ENCODE results near the gene LATS2. TPM values are rescaled to one million over a fixed set of nuclear protein-coding genes. Genes with fewer than 3 reads are reported as not detected.
"Not testable (repeated sequence)": the region's sequence is repeated elsewhere in the genome, so short reads cannot be mapped to it uniquely, and the experiment has no call there.

Gene LATS2
- total RNA-seq, 2 experiments from 2014 or later: 1.6 TPM

DNA sequence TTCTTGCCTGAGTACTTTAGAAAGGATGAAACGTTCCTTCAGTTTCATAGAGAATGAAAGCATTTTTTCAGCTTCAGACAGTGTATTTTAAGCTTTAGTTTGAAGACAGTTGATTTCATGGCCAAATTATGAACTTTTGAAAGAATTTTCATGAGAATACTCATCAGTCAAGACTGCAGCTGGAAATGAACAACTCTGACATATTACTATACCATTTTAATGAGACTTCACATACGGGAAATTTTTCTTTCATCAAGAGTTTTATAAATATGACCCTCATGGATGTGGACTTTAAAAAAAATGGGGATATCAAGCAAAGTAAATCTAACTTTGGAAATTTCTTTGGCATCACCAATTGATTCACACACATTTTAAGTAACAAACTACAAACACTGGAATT lies 6.4 kb downstream of the LATS2 start:
- H3K27me3 Mint-ChIP-seq: peaks cover 10% of the 10 kb centered on the region
- no peak overlapping the region for H3K4me3 Mint-ChIP-seq
- no peaks in the 10 kb centered on the region for H3K9me3 Mint-ChIP-seq (ENCODE audit: low read depth)
- no peak for ATAC-seq
- peaks cover 9% of the 10 kb centered on the region for H3K4me1 Mint-ChIP-seq
- no peak for DNase-seq
- ChIA-PET CTCF (interaction anchor here (0.6 kb wide), 1 partner anchor 298 kb away, joined by 3 read pairs; no protein-coding TSS in a partner anchor), POLR2A (no interaction called here)
- no peak overlapping the region for H3K27ac Mint-ChIP-seq
- H3K36me3 Mint-ChIP-seq (ENCODE audit: low read depth): no peaks in the 10 kb centered on the region
- intact Hi-C loops (cut with DNase I, micrococcal nuclease): no loop called here

DNA sequence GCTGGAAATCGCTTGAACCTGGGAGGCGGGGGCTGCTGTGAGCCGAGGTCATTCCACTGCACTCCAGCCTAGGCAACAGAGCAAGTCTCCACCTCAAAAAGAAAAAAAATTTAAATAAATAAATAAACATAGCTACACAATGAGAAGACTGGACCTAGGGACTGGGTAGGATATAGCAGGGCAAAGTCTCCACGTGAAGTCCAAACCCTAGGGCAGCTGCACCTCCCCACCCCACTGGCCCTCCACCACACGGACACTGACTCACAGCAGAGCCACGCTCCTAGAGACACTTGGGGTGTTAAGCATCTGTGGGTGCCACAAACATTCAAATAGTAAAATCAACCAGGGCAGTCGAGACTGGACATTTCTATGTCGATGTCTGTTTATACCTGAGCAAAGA lies 7.1 kb downstream of the LATS2 start:
- Mint-ChIP-seq H3K27me3 (peaks cover 6% of the 10 kb centered on the region), H3K9me3 (ENCODE audit: low read depth) (no peaks in the 10 kb centered on the region), H3K27ac (no peak overlapping the region), H3K4me1 (peaks cover 9% of the 10 kb centered on the region), H3K4me3 (no peak overlapping the region), H3K36me3 (ENCODE audit: low read depth) (no peaks in the 10 kb centered on the region)
- DNase-seq (no peak), ATAC-seq (no peak)
- CTCF ChIA-PET: interaction anchor here (0.5 kb wide), 1 partner anchor 338 kb away, joined by 3 read pairs; no protein-coding TSS in a partner anchor
- intact Hi-C loops (cut with DNase I, micrococcal nuclease): no loop called here
- POLR2A ChIA-PET: no interaction called here

DNA sequence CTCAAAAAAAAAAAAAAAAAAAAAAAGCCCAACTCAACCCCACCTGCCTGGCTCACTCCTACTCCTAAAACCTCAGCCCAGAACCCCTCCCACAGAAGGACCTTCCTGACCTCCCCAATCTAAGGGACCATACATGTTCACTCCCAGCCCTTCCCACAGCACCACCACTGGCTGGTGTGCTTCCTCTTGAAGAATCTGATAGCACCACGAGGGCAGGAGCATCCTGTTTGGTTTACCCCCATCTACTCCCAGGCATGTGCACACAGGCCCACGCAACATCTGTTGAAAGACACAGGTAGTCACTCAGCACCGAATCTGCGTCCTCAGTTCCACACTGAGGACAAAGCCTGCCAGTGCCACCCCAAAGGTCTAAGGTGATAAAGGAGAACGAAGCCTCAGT lies 8.2 kb downstream of the LATS2 start:
- ATAC-seq: peak; percentile 30
- peaks cover 4% of the 10 kb centered on the region for H3K27me3 Mint-ChIP-seq
- peaks cover 7% of the 10 kb centered on the region for H3K4me1 Mint-ChIP-seq
- H3K36me3 Mint-ChIP-seq (ENCODE audit: low read depth): no peaks in the 10 kb centered on the region
- H3K27ac Mint-ChIP-seq: peak overlapping the region; percentile 52
- intact Hi-C loops (cut with DNase I, micrococcal nuclease): no loop called here
- H3K9me3 Mint-ChIP-seq (ENCODE audit: low read depth): no peaks in the 10 kb centered on the region
- CTCF ChIA-PET: no interaction called here
- H3K4me3 Mint-ChIP-seq: no peak overlapping the region
- POLR2A ChIA-PET: no interaction called here
- DNase-seq: peak; percentile 22

DNA sequence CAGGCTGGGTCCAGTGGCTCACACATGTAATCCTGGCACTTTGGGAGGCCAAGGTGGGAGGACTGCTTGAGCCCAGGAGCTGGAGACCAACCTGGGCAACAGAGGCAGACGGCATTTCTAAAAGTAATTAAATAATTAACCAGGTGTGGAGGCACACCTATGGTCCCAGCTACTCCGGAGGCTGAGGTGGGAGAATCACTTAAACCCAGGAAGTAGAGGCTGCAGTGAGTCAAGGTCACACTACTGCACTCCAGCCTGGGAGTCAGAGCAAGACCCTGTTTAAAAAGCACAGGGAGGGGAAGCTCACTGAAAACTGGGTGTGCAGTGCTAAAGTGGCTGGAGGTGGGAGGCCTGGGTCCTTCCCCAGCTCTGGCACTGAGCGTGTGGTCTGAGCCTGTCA lies 9.7 kb downstream of the LATS2 start:
- H3K27me3 Mint-ChIP-seq: peaks cover 5% of the 10 kb centered on the region
- peaks cover 7% of the 10 kb centered on the region for H3K4me1 Mint-ChIP-seq
- H3K9me3 Mint-ChIP-seq (ENCODE audit: low read depth): no peaks in the 10 kb centered on the region
- intact Hi-C loops (cut with DNase I, micrococcal nuclease): no loop called here
- no peak for ATAC-seq
- no peak overlapping the region for H3K4me3 Mint-ChIP-seq
- H3K27ac Mint-ChIP-seq: no peak overlapping the region
- CTCF ChIA-PET: interaction anchor here (0.6 kb wide), 1 partner anchor 426 kb away, joined by 3 read pairs; no protein-coding TSS in a partner anchor
- no peak for DNase-seq
- no peaks in the 10 kb centered on the region for H3K36me3 Mint-ChIP-seq (ENCODE audit: low read depth)
- POLR2A ChIA-PET: no interaction called here

DNA sequence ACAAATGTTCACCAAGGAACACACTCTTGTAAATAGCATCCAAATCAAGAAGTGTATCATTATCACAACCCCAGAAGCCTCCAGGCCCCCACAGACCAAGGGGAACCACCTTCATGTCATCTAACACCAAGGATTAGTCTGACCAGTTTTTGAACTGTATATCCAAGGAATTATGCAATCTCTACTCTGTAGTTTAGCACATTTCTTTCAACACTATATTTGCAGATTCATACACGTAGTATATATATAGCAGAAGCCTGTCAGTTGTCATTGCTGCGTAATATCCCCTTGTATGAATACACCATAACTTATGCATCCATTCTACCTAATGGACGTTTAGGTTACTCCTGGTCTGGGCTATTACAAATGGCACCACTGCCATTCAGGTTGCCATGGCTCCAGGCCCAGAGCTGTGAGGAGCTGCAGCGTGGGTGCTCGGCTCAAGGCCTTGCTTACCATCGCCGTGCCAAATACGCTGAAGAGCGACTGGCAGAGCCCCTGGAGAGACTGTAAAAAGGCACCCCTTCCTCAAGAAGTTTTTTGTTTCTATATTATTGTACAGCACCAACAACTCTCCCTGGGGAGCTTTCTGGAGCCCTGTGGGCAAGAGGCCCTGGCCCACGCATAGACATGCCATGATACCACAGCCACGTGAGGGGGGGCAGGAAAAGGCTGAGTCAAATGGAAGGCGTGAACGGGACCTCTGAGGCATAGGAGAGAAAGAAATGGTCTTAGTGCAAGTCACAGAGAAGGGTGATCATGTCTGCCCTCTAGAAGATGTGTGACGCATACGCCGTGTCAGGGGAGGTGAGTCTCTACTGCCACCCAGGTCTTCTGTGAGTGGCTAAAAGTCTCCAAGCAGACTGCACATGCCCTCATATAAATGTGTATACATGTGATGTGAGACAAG lies 10.8 kb downstream of the LATS2 start:
- intact Hi-C loops (cut with DNase I, micrococcal nuclease): no loop called here
- Mint-ChIP-seq H3K4me3 (no peak overlapping the region), H3K27me3 (peaks cover 5% of the 10 kb centered on the region), H3K27ac (no peak overlapping the region), H3K4me1 (peaks cover 7% of the 10 kb centered on the region), H3K36me3 (ENCODE audit: low read depth) (no peaks in the 10 kb centered on the region), H3K9me3 (ENCODE audit: low read depth) (no peaks in the 10 kb centered on the region)
- ATAC-seq (peak; percentile 63), DNase-seq (peak; percentile 35)
- ChIA-PET CTCF (interaction anchor here (0.6 kb wide), 1 partner anchor 61 kb away, joined by 3 read pairs; no protein-coding TSS in a partner anchor), POLR2A (no interaction called here)

DNA sequence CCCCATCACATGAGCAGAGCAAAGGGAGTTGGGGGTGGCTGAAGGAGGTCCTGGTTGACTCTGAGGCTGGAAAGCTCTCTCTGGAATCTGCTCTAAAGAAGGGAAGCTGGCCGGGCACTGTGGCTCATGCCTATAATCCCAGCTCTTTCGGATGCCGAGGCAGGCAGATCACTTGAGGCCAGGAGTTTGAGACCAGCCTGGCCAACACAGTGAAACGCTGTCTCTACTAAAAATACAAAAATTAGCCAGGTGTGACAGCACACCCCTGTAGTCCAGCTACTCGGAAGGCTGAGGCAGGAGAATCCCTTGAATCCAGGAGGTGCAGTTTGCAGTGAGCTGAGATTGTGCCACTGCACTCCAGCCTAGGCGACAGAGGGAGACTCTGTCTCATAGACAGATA lies 11.7 kb downstream of the LATS2 start:
- intact Hi-C loops (cut with DNase I, micrococcal nuclease); H3K27me3 Mint-ChIP-seq; H3K9me3 Mint-ChIP-seq (ENCODE audit: low read depth); H3K4me1 Mint-ChIP-seq; POLR2A ChIA-PET; H3K36me3 Mint-ChIP-seq (ENCODE audit: low read depth); DNase-seq; H3K27ac Mint-ChIP-seq; H3K4me3 Mint-ChIP-seq; ATAC-seq: not testable (repeated sequence)
- CTCF ChIA-PET: interaction anchor here (0.6 kb wide), 2 partner anchors 61 to 336 kb away, joined by 3 to 4 read pairs; no protein-coding TSS in a partner anchor

DNA sequence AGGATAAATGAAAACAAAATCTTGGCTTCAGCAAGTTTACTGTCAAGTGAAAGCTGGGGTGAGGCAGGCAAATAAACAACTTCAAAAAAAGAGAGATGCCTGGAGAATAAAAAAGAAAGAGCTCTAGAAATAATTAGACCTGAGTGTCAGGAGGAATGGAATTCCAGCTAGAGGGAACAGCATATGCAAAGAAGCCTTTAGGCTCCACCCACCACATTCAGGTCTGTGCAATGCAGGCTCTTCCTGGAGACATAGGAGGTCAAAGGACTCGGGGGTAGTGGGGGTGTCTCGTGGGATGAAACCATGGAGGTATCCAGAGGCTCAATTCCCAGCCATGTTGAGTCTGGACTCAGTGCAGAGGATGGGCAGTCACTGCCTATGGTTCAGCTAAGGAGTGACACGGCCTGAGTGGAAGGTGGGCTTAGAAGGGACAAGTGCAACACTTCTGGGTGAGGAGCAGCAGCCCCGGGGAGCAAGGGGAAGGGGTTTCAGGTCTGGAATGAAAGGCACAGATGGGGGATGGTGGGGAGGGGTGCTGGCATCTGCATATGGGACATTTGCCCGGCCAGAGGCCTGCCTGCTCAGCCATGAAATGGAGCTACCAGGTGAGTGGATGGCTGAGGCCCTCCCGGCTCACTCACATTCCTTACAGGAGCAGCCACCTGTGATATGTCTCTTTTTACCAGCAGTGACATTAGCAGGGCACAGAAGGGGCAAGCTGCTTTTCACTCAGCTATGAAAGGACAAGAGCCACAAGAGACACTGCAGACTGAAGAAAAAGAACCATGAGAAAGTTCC lies 12.3 kb downstream of the LATS2 start:
- H3K27ac Mint-ChIP-seq: no peak overlapping the region
- H3K9me3 Mint-ChIP-seq (ENCODE audit: low read depth): no peaks in the 10 kb centered on the region
- CTCF ChIA-PET: interaction anchor here (0.6 kb wide), 1 partner anchor 335 kb away, joined by 4 read pairs; no protein-coding TSS in a partner anchor
- DNase-seq (no peak), ATAC-seq (no peak)
- intact Hi-C loops (cut with DNase I, micrococcal nuclease): no loop called here
- H3K27me3 Mint-ChIP-seq: peaks cover 5% of the 10 kb centered on the region
- peaks cover 7% of the 10 kb centered on the region for H3K4me1 Mint-ChIP-seq
- H3K4me3 Mint-ChIP-seq: no peak overlapping the region
- H3K36me3 Mint-ChIP-seq (ENCODE audit: low read depth): no peaks in the 10 kb centered on the region
- POLR2A ChIA-PET: no interaction called here

DNA sequence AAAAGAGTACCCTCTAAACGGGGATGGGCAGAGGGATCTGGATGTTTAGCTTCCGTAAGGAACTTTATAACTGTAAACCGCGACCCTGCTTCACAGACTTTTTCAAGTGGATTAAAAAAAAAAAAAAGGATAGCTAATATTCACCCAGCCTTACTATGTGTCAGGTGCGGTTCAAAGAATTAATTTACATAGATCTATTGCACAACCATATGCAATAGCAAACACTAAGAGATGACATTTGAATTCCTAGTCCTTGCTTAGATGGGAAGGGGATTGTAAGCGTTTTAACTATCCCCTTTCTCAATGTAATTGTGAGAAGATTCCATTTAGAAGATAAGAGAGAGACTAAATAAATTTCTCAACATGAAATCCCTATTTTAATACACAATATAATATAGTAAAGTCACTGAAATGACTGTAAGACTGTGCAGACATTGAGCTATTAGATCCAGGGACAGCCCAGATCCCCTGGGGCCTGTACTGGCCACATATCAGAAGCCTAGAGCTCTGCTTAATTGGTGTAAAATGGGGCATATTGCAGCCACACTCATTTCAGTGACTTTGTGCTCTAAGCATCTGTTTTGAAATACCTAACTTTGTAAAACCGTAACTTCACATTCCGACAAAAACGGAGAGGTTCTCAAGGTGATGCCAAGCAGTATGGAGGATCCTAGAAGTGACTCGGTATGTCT lies 13.6 kb downstream of the LATS2 start:
- Mint-ChIP-seq H3K36me3 (ENCODE audit: low read depth) (no peaks in the 10 kb centered on the region), H3K4me3 (no peak overlapping the region), H3K27ac (no peak overlapping the region), H3K9me3 (ENCODE audit: low read depth) (no peaks in the 10 kb centered on the region), H3K27me3 (peaks cover 2% of the 10 kb centered on the region), H3K4me1 (peaks cover 3% of the 10 kb centered on the region)
- POLR2A ChIA-PET: no interaction called here
- CTCF ChIA-PET: no interaction called here
- DNase-seq: no peak
- intact Hi-C loops (cut with DNase I, micrococcal nuclease): no loop called here
- no peak for ATAC-seq

DNA sequence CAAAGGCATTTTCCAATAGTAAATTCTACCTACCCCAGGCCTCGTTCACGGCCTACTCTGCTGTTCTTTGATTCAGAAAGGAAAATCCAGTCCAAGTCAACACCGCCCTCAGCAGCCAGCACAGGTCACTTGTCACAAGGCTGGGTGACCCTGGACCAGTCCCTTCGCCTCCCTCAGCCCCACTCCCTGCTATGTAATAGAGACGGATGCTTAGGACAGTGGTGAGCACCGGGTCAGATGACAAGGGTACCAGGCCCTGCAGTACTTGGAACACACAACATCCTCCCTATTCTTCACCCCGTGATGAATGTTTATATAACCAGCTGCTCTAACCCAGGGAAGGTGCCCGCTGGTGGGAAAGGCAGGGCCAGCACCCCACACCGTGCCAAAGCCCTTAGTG lies 14.3 kb downstream of the LATS2 start:
- ChIA-PET POLR2A (no interaction called here), CTCF (no interaction called here)
- DNase-seq: no peak
- intact Hi-C loops (cut with DNase I, micrococcal nuclease): no loop called here
- peaks cover 2% of the 10 kb centered on the region for H3K27me3 Mint-ChIP-seq
- no peaks in the 10 kb centered on the region for H3K36me3 Mint-ChIP-seq (ENCODE audit: low read depth)
- no peaks in the 10 kb centered on the region for H3K9me3 Mint-ChIP-seq (ENCODE audit: low read depth)
- H3K27ac Mint-ChIP-seq: no peak overlapping the region
- H3K4me3 Mint-ChIP-seq: no peak overlapping the region
- ATAC-seq: no peak
- peaks cover 3% of the 10 kb centered on the region for H3K4me1 Mint-ChIP-seq

DNA sequence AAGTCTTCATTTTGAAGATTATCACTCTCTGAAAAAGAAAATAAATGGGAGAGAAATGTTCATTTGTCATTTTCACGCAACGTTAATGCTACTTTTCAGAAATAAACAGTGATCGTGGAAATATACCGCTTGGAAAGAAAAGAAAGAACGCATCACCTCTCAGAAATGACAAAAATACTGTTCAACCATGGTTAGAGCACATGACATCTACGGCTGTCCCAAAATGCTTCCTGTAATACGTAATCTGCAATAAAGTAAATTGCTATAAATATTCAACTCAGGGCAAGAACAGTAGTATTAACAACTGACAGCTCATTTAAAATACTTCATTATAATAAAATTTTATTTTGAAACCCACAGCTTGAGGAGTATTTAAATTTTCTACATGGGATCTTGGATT lies 15.2 kb downstream of the LATS2 start:
- Mint-ChIP-seq H3K4me1 (peaks cover 3% of the 10 kb centered on the region), H3K4me3 (no peak overlapping the region), H3K36me3 (ENCODE audit: low read depth) (no peaks in the 10 kb centered on the region), H3K27me3 (peaks cover 2% of the 10 kb centered on the region), H3K9me3 (ENCODE audit: low read depth) (no peaks in the 10 kb centered on the region), H3K27ac (no peak overlapping the region)
- DNase-seq: no peak
- intact Hi-C loops (cut with DNase I, micrococcal nuclease): no loop called here
- POLR2A ChIA-PET: no interaction called here
- ATAC-seq: no peak
- CTCF ChIA-PET: no interaction called here

DNA sequence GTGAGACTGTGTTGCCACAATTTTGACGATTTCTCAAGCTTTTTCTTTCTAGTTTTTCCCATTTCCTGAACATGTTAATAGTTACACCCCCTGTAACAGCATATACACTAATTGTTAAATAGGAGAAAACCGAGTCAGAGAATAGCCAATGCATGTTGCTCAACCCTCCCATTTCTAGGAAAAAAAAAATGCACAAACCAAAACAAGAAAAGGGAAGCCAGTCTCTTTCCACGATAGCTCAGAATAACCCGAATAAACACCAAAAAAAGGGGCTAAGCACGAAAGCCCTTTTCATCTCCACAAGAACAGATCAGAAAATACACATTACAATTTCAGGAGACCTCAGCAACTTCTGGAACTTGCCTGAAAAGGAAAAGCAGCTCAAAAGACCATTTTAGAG lies 16.3 kb downstream of the LATS2 start:
- no peak for ATAC-seq
- no peak for DNase-seq
- POLR2A ChIA-PET: no interaction called here
- CTCF ChIA-PET: interaction anchor here (0.6 kb wide), 2 partner anchors 8 to 400 kb away, joined by 3 to 5 read pairs; no protein-coding TSS in a partner anchor
- no peaks in the 10 kb centered on the region for H3K4me1 Mint-ChIP-seq
- no peaks in the 10 kb centered on the region for H3K9me3 Mint-ChIP-seq (ENCODE audit: low read depth)
- no peaks in the 10 kb centered on the region for H3K36me3 Mint-ChIP-seq (ENCODE audit: low read depth)
- H3K4me3 Mint-ChIP-seq: no peak overlapping the region
- no peak overlapping the region for H3K27ac Mint-ChIP-seq
- intact Hi-C loops (cut with DNase I, micrococcal nuclease): no loop called here
- H3K27me3 Mint-ChIP-seq: peaks cover 2% of the 10 kb centered on the region

All from activated CD4-positive, alpha-beta T cell treated with anti-CD3 and anti-CD28 coated beads for 36 hours (primary cell).